Measurements from ENCODE around the gene CACNA1G.

DNA sequence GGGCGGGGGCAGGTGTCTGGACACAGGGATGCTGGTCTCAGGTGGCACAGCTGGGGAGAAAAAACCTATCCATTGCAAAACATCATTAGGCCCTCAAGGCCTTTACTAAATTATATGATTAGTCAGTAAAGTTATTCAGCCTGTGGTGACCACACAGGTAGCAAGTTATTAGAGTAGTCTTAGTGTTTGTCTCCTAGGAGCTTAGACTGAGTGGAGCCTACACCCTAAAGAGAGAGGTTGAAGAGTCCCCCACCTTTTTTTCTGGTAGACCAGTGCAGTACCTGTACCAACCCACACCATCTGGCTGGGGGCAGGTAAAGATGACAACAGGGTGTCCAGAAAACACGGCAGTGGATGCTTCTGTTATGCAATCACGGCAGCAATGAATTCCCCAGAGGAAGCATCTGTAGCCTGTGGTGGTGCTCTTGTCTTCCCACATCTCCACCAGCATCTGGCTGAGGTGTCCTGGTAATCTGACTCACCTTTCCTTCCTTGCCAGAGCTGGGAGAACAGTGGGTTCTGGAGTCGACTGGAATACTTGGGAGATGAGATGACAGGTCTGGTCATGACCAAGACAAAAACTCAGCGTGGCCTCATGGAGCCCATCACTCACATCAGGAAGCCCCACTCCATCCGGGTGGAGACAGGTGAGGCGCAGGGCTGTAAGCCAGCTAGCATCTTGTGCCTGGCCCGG, 41.2 kb upstream of the CACNA1G start:
- TF ChIP-seq, protein P1, sequence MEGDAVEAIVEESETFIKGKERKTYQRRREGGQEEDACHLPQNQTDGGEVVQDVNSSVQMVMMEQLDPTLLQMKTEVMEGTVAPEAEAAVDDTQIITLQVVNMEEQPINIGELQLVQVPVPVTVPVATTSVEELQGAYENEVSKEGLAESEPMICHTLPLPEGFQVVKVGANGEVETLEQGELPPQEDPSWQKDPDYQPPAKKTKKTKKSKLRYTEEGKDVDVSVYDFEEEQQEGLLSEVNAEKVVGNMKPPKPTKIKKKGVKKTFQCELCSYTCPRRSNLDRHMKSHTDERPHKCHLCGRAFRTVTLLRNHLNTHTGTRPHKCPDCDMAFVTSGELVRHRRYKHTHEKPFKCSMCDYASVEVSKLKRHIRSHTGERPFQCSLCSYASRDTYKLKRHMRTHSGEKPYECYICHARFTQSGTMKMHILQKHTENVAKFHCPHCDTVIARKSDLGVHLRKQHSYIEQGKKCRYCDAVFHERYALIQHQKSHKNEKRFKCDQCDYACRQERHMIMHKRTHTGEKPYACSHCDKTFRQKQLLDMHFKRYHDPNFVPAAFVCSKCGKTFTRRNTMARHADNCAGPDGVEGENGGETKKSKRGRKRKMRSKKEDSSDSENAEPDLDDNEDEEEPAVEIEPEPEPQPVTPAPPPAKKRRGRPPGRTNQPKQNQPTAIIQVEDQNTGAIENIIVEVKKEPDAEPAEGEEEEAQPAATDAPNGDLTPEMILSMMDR (IDR thresholded peaks at IDR 0.05; ENCODE audit: extremely low read depth in 1 of 2, insufficient read depth in 1 of 2, low read depth in 1 of 2, low read length in 2 of 2): no peak
- TF ChIP-seq EZH2 (IDR thresholded peaks at IDR 0.05; ENCODE audit: borderline replicate concordance, low read depth, low read length, severe bottlenecking) (no peak), MYC (IDR thresholded peaks at IDR 0.05; ENCODE audit: low read depth, low read length) (no peak), POLR2AphosphoS5 (IDR thresholded peaks at IDR 0.05; ENCODE audit: insufficient read depth, low read depth, low read length) (no peak), POLR2A (IDR thresholded peaks at IDR 0.05; ENCODE audit: low read depth, low read length) (no peak)

Measured in endothelial cell of umbilical vein (primary cell).